Type B pancreatic cell (in vitro differentiated cells): ENCODE data around the gene IFIT1B. TPM values are rescaled to one million over a fixed set of nuclear protein-coding genes. Genes with fewer than 3 reads are reported as not detected.
"Not testable (repeated sequence)": the region's sequence is repeated elsewhere in the genome, so short reads cannot be mapped to it uniquely, and the experiment has no call there.

Source experiments
- DNase-seq: peaks from one replicate; pipeline ENCODE4 v3.0.0; 2021; ENCODE audit warnings: mixed read lengths; ENCODE audit not compliant: unreplicated experiment; ENCODE audit errors: extremely low spot score
- H3K27ac Mint-ChIP-seq: 2 replicates; pipeline ENCODE4 v1.8.0; 2021; ENCODE audit warnings: mild to moderate bottlenecking, mixed read lengths
- H3K27me3 Mint-ChIP-seq: 2 replicates; pipeline ENCODE4 v1.8.0; 2021; ENCODE audit warnings: mixed read lengths
- H3K36me3 Mint-ChIP-seq: 2 replicates; pipeline ENCODE4 v1.8.0; 2021; ENCODE audit warnings: mixed read lengths
- H3K4me1 Mint-ChIP-seq: one replicate; pipeline ENCODE4 v1.8.0; 2021; ENCODE audit warnings: mixed read lengths; ENCODE audit not compliant: unreplicated experiment
- H3K4me3 Mint-ChIP-seq: 2 replicates; pipeline ENCODE4 v1.8.0; 2021; ENCODE audit warnings: mild to moderate bottlenecking, mixed read lengths
- H3K9me3 Mint-ChIP-seq: 2 replicates; pipeline ENCODE4 v1.8.0; 2021; ENCODE audit warnings: mixed read lengths
- CTCF ChIP-seq: fragments of 200-600 bp; sonication (generic); conservative IDR thresholded peaks from 2 replicates; pipeline ENCODE4 v1.5.0; 2021; ENCODE audit warnings: antibody characterized with exemption, mild to moderate bottlenecking
- total RNA-seq: library from RNA; stranded (reverse); gene quantifications from 2 replicates; pipeline ENCODE4 v1.2.1, GENCODE V29; 2021; ENCODE audit warnings: low replicate concordance

IFIT1B gene
- total RNA-seq, 1 donor from 2014 or later: not detected

DNA sequence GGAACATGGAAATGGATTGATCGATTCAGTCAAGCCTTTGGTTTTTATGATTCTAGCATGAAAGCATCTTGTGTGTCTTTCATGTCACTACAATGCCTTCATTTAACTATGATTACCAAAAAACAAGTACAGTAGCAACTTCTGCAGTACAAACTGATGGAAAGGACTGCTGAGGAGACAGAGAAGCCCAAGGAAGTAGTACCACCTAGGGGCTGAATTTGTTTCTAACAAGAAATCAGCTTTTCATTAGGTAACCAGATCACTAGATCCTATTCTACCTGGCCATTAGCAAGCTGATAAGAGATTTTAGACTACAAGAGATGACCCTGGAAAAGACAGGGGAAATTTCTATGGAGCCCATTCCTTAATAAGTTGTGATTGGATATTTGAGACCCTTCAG is 11.4 kb downstream of the IFIT1B start:
- peak; percentile 57 for TF ChIP-seq CTCF
- Mint-ChIP-seq H3K4me3 (no peak overlapping the region), H3K27me3 (no peaks in the 10 kb centered on the region), H3K9me3 (no peaks in the 10 kb centered on the region), H3K36me3 (no peaks in the 10 kb centered on the region), H3K27ac (no peak overlapping the region), H3K4me1 (peaks cover 16% of the 10 kb centered on the region)
- no peak for DNase-seq

DNA sequence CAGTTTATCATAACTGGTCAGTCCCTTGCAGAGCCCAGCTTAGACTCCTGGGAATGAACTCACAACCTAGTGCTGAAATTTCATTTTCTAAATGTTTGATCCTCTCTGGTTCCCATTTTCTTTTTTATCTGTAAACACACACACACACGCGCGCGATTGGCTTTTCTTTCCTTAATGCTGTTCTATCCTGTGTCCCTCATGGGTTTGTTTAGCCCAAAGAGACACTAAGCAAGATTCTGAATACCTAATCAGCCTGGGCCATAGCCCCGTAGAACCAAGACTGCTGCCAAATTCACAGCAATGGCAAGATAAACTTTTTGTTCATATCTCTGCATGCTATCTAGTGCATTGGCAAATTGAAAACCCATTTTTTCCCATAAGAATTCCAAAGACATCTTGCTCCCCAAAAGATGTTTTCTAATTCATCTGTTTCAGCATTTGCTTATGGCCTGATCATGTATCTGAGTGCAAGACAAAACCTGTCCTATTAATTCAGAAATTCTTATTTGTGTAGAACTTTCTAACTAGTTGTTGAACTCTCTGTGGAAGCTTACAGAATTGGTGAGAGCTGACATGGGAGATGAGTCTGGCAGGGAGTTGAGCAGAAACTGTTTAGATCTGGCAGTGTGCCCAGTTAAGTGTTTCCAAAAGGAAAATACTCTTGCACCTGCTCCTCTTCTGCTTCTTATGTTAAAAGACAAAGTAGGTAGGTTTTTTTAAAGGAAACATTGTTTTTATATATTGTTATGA is 12.8 kb downstream of the IFIT1B start:
- H3K4me3 Mint-ChIP-seq: no peak overlapping the region
- H3K36me3 Mint-ChIP-seq: no peaks in the 10 kb centered on the region
- H3K27me3 Mint-ChIP-seq: no peaks in the 10 kb centered on the region
- DNase-seq: no peak
- H3K9me3 Mint-ChIP-seq: no peaks in the 10 kb centered on the region
- H3K4me1 Mint-ChIP-seq: peaks cover 16% of the 10 kb centered on the region
- TF ChIP-seq CTCF: no peak
- no peak overlapping the region for H3K27ac Mint-ChIP-seq

DNA sequence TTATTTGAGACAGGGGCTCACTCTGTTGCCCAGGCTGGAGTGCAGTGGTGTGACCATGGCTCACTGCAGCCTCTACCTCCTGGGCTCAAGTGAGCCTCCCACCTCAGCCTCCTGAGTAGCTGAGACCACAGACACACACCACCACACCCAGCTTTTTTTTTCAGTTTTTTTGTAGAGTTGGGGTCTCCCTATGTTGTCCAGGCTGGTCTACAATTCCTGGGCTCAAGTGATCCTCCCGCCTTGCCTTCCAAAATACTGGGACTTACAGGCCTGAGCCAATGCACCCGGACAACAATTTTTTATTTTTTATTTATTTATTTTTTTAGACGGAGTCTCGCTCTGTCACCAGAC is 13.3 kb downstream of the IFIT1B start:
- H3K36me3 Mint-ChIP-seq, H3K9me3 Mint-ChIP-seq, H3K27me3 Mint-ChIP-seq, H3K4me3 Mint-ChIP-seq, H3K27ac Mint-ChIP-seq, DNase-seq: not testable (repeated sequence)
- H3K4me1 Mint-ChIP-seq: peaks cover 16% of the 10 kb centered on the region

GRCh38 chr10:89391907-89392756 is 14.3 kb downstream of the IFIT1B start, which contains the start of gene IFIT1:
TSS of gene IFIT1 (plus strand) at chr10:89392623. CDS start at chr10:89392713, 90 bp downstream.
- H3K27me3 Mint-ChIP-seq: no peaks in the 10 kb centered on the region
- peak within 1 kb of the TSS; percentile 75 for H3K27ac Mint-ChIP-seq
- peak within 1 kb of the TSS; percentile 88 for H3K4me3 Mint-ChIP-seq
- H3K36me3 Mint-ChIP-seq: no peaks in the 10 kb centered on the region
- H3K9me3 Mint-ChIP-seq: no peaks in the 10 kb centered on the region
- no peak for DNase-seq
- no peak for TF ChIP-seq CTCF
- peaks cover 16% of the 10 kb centered on the region for H3K4me1 Mint-ChIP-seq

GRCh38 chr10:89392974-89393373 is 15.1 kb downstream of the IFIT1B start:
- Mint-ChIP-seq H3K27me3 (no peaks in the 10 kb centered on the region), H3K27ac (peak overlapping the region; percentile 75), H3K4me3 (peak overlapping the region; percentile 88), H3K4me1 (peaks cover 18% of the 10 kb centered on the region), H3K36me3 (no peaks in the 10 kb centered on the region), H3K9me3 (no peaks in the 10 kb centered on the region)
- no peak for DNase-seq
- TF ChIP-seq CTCF: no peak

GRCh38 chr10:89393898-89394297 is 16.0 kb downstream of the IFIT1B start:
- Mint-ChIP-seq H3K4me1 (peaks cover 19% of the 10 kb centered on the region), H3K36me3 (no peaks in the 10 kb centered on the region), H3K27me3 (no peaks in the 10 kb centered on the region), H3K27ac (no peak overlapping the region), H3K4me3 (no peak overlapping the region), H3K9me3 (no peaks in the 10 kb centered on the region)
- no peak for DNase-seq
- TF ChIP-seq CTCF: no peak
